HG03097 (cell line): Measurements from ENCODE around the gene FANCG.

Experiments
- ATAC-seq: cut with Tn5 transposase; IDR thresholded peaks from one replicate; pipeline ENCODE4 v1.9.1; 2021; ENCODE audit not compliant: unreplicated experiment, low FRiP score

The FANCG gene

DNA sequence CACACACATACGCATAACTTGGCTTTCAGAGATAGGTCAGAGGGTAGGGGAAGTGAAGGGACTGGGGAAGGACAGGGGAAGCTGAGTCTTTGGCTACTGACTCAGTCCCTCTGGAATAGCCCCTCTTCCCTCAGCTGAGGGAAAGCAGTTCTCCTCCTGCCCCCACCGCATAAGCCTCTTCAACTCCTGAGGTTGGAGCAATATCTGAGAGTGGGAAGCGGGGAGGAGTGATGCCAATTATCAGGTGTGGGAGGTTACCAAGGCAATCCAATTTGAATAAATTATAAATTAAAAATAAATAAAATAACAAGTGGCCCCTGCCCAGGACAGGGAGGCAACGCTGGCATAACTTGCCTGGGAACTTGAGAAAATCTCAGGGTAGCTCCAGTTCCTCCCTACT lies 24.8 kb upstream of the FANCG start:
- no peak for ATAC-seq

- no peak for ATAC-seq
These were observed 24.0 kb upstream of the FANCG start for GRCh38 chr9:35103660-35104191.

- peak; percentile 77 for ATAC-seq
These were observed 23.3 kb upstream of the FANCG start, which contains the start of gene STOML2 for GRCh38 chr9:35102769-35103659. TSS of gene STOML2 (minus strand) at chr9:35103131. CDS start at chr9:35103094, 37 bp downstream.

DNA sequence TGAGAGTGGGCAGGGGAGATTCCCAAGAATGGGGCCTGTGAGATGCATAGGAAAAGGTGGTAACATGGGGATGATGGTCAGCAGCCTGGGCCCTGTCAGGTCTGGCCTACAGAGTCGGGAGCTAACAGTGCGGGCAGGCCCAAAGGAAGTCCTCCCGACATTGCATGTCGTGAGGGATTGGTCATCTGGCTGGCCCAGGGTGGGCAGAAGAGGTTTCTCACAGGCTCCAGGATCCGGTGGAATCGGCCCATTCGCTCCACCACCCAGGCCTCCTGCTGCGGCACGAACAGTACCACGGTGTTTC lies 22.7 kb upstream of the FANCG start:
- ATAC-seq: no peak

DNA sequence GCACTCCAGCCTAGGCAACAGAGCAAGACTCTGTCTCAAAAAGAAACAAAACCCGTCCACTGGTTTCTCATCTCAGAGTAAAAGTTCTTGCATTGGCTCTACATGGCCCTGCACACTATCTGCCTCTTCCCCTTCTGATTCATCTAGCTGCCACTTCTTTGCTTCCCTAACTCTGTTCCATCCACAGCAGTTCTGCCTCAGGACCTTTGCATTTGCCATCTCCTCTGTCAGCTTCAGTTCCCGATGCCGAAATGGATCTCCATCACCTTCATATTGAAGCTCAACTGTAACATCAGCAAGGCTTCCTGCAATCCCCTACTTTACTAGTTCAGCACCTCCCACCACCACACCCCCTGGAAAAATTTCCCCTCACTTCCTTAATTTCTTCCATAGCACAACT lies 17.8 kb upstream of the FANCG start:
- no peak for ATAC-seq

GRCh38 chr9:35096035-35096849 lies 16.5 kb upstream of the FANCG start, which contains the start of gene PIGO:
TSS of gene PIGO (minus strand) at chr9:35096591. CDS start at chr9:35095565, 1,026 bp downstream.
- peak; percentile 86 for ATAC-seq

- ATAC-seq: no peak
These were observed 11.8 kb upstream of the FANCG start for GRCh38 chr9:35091536-35091935.

DNA sequence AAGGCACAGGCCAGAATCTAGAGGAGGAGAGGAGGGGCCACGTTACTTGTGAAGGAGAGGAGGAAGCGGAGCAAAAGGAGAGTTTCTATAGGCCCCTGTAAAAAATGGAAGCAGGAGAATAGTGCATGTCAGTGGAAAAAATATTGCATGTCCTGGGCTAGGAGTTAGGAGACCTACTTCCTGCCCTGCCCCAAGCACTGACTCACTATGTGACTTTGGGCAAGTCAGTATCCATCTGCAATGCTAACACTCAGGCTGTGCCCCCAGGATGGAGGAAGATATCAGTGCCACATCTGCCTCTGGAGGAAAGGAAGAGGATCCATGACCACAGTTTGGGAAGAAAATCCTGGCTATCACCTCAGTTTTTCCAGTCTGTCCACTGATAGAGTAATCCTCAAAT lies 9.7 kb upstream of the FANCG start:
- no peak for ATAC-seq

DNA sequence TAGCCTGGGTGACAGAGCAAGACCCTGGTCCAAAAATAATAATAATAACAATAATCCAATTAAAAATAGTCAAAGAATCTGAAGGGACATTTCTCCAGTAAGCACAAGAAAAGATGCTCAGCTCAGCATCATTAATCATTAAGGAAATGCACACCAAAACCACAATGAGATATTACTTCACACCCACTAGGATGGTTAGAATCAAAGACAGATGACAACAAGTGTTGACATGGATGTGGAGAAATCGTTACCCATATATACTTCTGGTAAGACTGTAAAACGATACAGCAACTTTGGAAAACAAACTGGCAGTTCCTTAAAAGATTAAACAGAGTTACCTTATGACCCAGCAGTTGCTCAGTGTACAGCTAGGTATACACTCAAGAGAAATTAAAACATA lies 5.3 kb upstream of the FANCG start:
- no peak for ATAC-seq

DNA sequence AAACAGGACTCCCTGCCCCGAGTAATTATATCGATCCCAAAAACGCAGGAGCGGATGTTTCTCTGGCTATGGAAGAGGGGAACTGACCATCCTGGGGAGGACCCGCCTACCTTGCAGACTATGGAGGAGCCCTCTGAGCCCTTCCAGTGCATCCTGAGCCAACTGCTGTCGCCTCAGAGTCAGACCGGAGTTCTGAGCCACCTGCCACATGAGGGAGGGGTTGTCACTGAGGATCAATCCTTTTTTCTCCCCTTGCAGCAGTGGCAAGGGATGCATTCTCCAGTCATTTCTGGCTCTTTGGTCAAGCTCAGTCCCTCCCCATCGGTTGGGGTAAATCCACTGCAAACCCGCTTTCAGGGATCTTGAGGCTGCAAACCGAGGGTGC lies 709 bp downstream of the FANCG start:
- no peak for ATAC-seq

DNA sequence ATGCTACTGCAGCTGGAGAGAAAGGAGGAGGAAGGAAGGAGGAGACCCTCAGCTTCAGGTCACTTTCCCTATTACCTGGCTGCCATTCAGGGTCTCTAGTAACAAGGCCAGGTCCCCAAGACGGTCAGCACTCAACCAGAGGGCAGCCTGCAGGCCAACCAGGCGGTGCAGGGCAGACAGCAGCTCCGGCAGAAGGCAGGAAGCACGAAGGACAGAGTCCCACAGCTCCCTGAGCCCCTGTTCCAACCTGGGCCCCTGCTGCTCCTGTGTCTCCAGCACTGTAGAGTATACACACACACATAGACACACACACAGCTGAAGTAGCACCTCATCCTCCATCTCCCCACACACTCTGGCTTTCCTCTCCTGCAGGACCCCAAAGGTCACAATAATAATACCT lies 1.7 kb downstream of the FANCG start:
- ATAC-seq: no peak

DNA sequence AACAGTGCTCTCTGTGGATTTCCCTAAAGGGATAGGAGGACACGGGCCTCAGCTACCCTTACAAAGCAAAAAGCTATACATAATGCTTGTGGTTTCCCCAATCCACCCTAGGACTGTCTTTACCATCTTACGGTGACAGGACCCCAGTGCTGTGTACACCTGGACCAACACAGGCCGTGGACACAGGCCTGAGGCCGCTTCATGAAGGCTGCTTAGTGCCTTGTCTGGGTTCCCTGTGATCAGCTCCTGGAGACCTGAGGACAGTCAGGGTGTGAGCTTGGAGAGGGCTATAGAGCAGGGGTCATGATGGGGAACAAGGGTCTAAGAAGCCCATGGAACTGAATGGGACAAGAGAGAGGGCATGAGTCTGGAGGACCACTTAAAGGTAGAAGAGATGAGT lies 2.9 kb downstream of the FANCG start:
- ATAC-seq: no peak

- no peak for ATAC-seq
These were observed 4.4 kb downstream of the FANCG start for GRCh38 chr9:35075358-35075757.

GRCh38 chr9:35074791-35075190 lies 5.0 kb downstream of the FANCG start:
- ATAC-seq: no peak

- ATAC-seq: no peak
These were observed 5.6 kb downstream of the FANCG start for GRCh38 chr9:35074141-35074540.

- ATAC-seq: no peak
These were observed 6.5 kb downstream of the FANCG start for GRCh38 chr9:35073279-35073612.

- peak; percentile 79 for ATAC-seq
These were observed 7.1 kb downstream of the FANCG start, which contains the start of gene VCP for GRCh38 chr9:35072461-35073278. TSS of gene VCP (minus strand) at chr9:35072625. CDS start at chr9:35072353, 272 bp downstream.

- ATAC-seq: peak; percentile 52
These were observed 7.8 kb downstream of the FANCG start for GRCh38 chr9:35071814-35072460.

DNA sequence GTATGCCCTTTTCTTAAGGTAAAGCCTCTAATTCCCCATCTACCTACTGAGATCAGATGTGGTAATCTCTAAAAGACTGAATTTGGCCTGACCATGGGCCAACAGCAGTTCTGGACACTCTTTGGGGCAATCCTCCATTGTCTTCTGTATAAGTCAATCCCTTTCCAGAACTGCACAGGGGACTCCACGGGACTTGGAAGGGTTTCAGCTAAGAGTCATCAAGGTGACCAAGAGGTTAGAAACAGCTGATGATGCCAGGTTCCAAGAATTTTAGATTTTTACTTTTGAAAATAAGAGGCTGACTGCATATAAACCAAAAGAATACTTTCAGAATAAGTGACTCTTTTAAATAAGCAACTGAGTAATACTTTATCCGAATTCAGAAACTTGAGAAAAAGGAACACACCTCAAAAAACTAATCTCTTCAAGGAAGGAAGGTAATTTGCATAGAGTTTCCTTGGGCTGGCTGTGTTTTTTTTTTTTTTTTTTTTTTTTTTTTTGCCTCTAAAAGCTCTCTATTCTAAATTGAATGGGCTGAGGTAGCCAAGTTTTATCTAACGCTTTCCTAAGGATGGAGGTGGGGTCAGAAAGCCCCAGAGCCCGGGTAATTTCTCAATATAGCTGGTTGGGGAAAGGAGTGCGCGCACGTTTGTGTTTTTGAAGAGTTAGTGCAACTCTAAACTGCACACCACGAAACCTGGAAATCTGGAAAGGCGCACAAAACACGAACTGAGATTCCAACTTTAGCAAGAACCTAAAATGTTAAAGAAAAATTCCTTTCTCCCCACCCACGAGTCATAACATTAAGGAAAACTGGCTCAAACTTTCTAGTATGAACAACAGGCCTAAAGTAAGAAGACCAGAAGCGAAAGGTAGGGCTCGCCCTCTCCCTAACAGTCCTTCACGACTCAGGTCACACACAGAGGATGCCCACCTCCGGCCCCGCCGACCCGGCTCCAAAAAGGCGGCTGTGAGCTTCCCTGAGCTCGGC lies 8.6 kb downstream of the FANCG start:
- ATAC-seq: no peak
